ENCODE measurements around the gene EIPR1. TPM values are rescaled to one million over a fixed set of nuclear protein-coding genes. Genes with fewer than 3 reads are reported as not detected.

Gene EIPR1
- total and polyA plus RNA-seq, 2 of the 13 experiments (the other 11 are each of a cell fraction or from before 2014, with no cell fraction given), result 70.0 to 96.3 TPM

GRCh38 chr2:3379647-3380534, 2.3 kb upstream of the EIPR1 start, which contains the start of gene TRAPPC12 (continued):
- TF ChIP-seq PRDM15 (CRISPR knock-in tag; IDR thresholded peaks at IDR 0.05) (no peak; the same call in 1 of the 2 replicates), RBM39 (IDR thresholded peaks at IDR 0.05; ENCODE audit: low read depth, low read length, poor library complexity, severe bottlenecking) (peak; percentile 96), ESRRA (CRISPR knock-in tag; IDR thresholded peaks at IDR 0.05; ENCODE audit: low read depth) (peak; percentile 98), MXD3 (CRISPR knock-in tag; IDR thresholded peaks at IDR 0.05) (peak; percentile 94), ZNF574 (CRISPR knock-in tag; IDR thresholded peaks at IDR 0.05) (peak; percentile 94), PAWR (CRISPR knock-in tag; IDR thresholded peaks at IDR 0.05; ENCODE audit: borderline replicate concordance) (peak; percentile 95; the same call in 1 of the 2 replicates), MTF1 (CRISPR knock-in tag; IDR thresholded peaks at IDR 0.05) (no peak), NFKBIZ (CRISPR knock-in tag; IDR thresholded peaks at IDR 0.05) (no peak), ZC3H13 (CRISPR knock-in tag; IDR thresholded peaks at IDR 0.05) (peak; percentile 98), HNRNPUL1 (IDR thresholded peaks at IDR 0.05; ENCODE audit: low read depth, low read length) (no peak; the same call in 1 of the 2 replicates), ZZZ3 (CRISPR knock-in tag; IDR thresholded peaks at IDR 0.05; ENCODE audit: borderline replicate concordance) (peak; percentile 86; the same call in 1 of the 2 replicates), HNRNPLL (IDR thresholded peaks at IDR 0.05; ENCODE audit: low read depth, low read length, poor library complexity, severe bottlenecking) (peak; percentile 85), ARNT (IDR thresholded peaks at IDR 0.05) (no peak), ZNF782 (CRISPR knock-in tag; IDR thresholded peaks at IDR 0.05; ENCODE audit: borderline replicate concordance) (peak; percentile 91), MXD4 (CRISPR knock-in tag; IDR thresholded peaks at IDR 0.05) (peak; percentile 69; the same call in 1 of the 2 replicates), TEAD2 (CRISPR knock-in tag; IDR thresholded peaks at IDR 0.05) (no peak), MYNN (CRISPR knock-in tag; IDR thresholded peaks at IDR 0.05; ENCODE audit: low read depth) (no peak)
- TF ChIP-seq, protein P1, sequence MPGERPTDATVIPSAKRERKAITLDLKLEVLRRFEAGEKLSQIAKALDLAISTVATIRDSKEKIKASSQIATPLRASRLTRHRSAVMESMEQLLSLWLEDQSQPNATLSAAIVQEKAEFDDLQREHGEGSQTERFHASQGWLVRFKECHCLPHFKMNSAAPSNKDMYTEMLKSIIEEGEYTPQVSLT (CRISPR knock-in tag; IDR thresholded peaks at IDR 0.05; ENCODE audit: borderline replicate concordance, low read depth), result no peak
- TF ChIP-seq, protein P2, sequence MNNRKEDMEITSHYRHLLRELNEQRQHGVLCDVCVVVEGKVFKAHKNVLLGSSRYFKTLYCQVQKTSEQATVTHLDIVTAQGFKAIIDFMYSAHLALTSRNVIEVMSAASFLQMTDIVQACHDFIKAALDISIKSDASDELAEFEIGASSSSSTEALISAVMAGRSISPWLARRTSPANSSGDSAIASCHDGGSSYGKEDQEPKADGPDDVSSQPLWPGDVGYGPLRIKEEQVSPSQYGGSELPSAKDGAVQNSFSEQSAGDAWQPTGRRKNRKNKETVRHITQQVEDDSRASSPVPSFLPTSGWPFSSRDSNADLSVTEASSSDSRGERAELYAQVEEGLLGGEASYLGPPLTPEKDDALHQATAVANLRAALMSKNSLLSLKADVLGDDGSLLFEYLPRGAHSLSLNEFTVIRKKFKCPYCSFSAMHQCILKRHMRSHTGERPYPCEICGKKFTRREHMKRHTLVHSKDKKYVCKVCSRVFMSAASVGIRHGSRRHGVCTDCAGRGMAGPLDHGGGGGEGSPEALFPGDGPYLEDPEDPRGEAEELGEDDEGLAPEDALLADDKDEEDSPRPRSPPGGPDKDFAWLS (CRISPR knock-in tag; IDR thresholded peaks at IDR 0.05; ENCODE audit: borderline replicate concordance), result peak; percentile 97

Data from HepG2 (cell line).